AG09319 (cell line): Measurements from ENCODE around the gene PNMA6E.

Source experiments
- DNase-seq: peaks from one replicate; pipeline ENCODE4 v3.0.0-alpha.2; 2010; ENCODE audit warnings: low read depth; ENCODE audit errors: extremely low read depth
- CTCF ChIP-seq: IDR thresholded peaks from 2 replicates; pipeline ENCODE4 v1.5.1; 2011; ENCODE audit warnings: low read depth, mild to moderate bottlenecking, inconsistent platforms, low read length, moderate library complexity

The PNMA6E gene

GRCh38 chrX:153434801-153435200, 33.7 kb upstream of the PNMA6E start:
- TF ChIP-seq CTCF, result no peak
- DNase-seq, result no peak

- DNase-seq, result no peak
- TF ChIP-seq CTCF, result no peak
Measured at GRCh38 chrX:153433781-153434285, 32.7 kb upstream of the PNMA6E start.

GRCh38 chrX:153433161-153433680, 32.1 kb upstream of the PNMA6E start:
- no peak for DNase-seq
- TF ChIP-seq CTCF, result no peak

GRCh38 chrX:153430796-153431195, 29.6 kb upstream of the PNMA6E start:
- no peak for DNase-seq
- no peak for TF ChIP-seq CTCF

GRCh38 chrX:153426204-153426603, 25.1 kb upstream of the PNMA6E start:
- no peak for DNase-seq
- TF ChIP-seq CTCF, result no peak

- no peak for DNase-seq
- no peak for TF ChIP-seq CTCF
Measured at GRCh38 chrX:153423652-153424051, 22.5 kb upstream of the PNMA6E start.

- DNase-seq, result no peak
- no peak for TF ChIP-seq CTCF
Measured at GRCh38 chrX:153421856-153422255, 20.7 kb upstream of the PNMA6E start.
